DMS53 (cell line): ENCODE data around the gene KMT2D.
A peak's percentile ranks its signal among the peaks of the same experiment; 100 is the strongest.

Source experiments
- DNase-seq: peaks from one replicate; lab custom pipeline; 2025; lab: John Stamatoyannopoulos, UW

Gene KMT2D

GRCh38 chr12:49018261-49019119 lies 42.1 kb downstream of the KMT2D start, which contains the start of gene PRKAG1:
Gene PRKAG1 (minus strand): TSS chr12:49018776. CDS start chr12:49018740, 36 bp downstream.
- peak; percentile 98 for DNase-seq

GRCh38 chr12:49017891-49018260 lies 42.7 kb downstream of the KMT2D start:
- no peak for DNase-seq

DNA sequence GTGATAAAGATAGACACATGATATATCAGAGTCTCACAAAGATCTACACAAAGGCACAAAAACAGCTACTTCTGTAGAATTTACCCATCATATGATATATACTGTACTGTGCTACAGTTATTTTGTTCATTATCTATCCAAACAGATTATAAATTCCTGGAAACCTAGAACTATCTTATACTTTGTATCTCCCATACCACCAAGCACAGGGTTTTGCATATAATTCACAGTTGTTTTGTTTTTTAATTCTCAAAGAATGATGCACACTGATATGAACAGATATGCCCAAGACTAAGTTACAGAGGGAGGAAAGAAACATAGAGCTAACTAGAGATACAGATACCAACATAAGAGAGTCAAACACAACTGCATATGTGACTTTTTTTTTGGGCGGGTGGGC lies 45.4 kb downstream of the KMT2D start:
- DNase-seq, result no peak

DNA sequence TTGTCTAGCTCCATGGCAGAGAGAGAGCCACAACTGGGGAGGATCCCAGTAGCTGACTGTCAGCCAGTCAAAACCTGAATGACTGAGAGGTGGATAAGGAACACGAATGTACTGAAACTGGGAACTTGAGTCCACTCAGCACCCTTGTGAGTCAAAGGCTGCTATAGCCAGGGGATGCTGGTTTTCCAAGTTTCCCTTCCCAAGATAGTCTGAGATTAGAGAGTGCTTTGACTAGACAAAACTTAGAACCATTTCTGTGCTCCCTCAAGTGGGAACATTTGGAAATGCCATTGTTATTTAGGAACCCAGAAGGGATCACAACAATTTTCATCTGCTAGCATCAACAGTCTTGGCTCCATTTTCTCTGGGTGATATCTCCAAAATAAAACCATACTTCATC lies 46.0 kb downstream of the KMT2D start:
- no peak for DNase-seq

DNA sequence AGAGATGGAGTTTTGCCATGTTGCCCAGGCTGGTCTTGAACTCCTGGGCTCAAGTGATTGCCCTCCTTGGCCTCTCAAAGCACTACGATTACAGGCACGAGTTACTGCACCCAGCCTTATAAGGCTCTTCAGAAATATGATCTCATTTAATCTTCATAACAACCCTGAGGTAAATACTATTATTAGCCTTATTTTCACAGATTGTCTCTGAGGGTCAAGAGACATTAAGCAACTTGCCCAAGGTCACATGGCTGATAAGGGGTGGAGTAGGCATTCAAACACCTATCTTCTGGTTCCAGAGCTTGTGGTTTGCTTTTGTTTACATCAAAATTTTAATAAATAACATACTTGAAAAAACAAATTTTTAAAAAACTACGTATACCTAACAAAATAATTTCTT lies 47.2 kb downstream of the KMT2D start:
- DNase-seq, result no peak

DNA sequence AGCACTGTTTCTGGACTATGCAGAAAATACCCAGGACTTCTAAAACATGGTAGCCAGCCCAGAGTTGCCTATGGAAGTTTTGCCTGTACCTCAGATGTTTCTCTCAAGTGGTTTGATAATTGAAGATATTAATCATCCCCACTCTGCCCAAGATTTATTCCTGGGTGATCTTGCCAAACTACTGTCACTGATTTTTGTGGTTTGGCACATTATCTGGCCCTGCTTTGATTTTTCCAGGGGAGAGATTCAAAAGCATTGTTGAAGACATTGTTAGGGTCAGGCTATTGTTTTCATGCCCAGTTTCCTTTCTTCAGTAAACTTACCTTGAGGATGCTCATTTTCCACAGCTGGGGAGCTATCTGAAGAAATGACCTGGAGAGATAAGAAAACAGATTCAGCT lies 47.9 kb downstream of the KMT2D start:
- DNase-seq, result no peak
